ENCODE results near the gene ATG5. TPM values are rescaled to one million over a fixed set of nuclear protein-coding genes. Genes with fewer than 3 reads are reported as not detected.
"Not testable (repeated sequence)": the region's sequence is repeated elsewhere in the genome, so short reads cannot be mapped to it uniquely, and the experiment has no call there.

ATG5 gene
- total RNA-seq, 2 donors from 2014 or later, result 42.1 to 48.0 TPM

GRCh38 chr6:106252687-106253086 lies 72.9 kb downstream of the ATG5 start:
- Histone ChIP-seq H3K36me3 (no peaks in the 10 kb centered on the region), H3K4me3 (no peak overlapping the region), H3K4me1 (no peaks in the 10 kb centered on the region), H3K27me3 (no peaks in the 10 kb centered on the region), H3K9me3 (no peaks in the 10 kb centered on the region), H3K9ac (ENCODE audit: low read depth in 2 of 2, low read length in 2 of 2) (no peak overlapping the region), H3K27ac (no peak overlapping the region)
- no peak for DNase-seq
- intact Hi-C loops (cut with DNase I), result no loop called here
- TF ChIP-seq, protein P1, sequence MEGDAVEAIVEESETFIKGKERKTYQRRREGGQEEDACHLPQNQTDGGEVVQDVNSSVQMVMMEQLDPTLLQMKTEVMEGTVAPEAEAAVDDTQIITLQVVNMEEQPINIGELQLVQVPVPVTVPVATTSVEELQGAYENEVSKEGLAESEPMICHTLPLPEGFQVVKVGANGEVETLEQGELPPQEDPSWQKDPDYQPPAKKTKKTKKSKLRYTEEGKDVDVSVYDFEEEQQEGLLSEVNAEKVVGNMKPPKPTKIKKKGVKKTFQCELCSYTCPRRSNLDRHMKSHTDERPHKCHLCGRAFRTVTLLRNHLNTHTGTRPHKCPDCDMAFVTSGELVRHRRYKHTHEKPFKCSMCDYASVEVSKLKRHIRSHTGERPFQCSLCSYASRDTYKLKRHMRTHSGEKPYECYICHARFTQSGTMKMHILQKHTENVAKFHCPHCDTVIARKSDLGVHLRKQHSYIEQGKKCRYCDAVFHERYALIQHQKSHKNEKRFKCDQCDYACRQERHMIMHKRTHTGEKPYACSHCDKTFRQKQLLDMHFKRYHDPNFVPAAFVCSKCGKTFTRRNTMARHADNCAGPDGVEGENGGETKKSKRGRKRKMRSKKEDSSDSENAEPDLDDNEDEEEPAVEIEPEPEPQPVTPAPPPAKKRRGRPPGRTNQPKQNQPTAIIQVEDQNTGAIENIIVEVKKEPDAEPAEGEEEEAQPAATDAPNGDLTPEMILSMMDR (IDR thresholded peaks at IDR 0.05), result no peak

- H3K36me3 ChIP-seq; H3K27ac ChIP-seq; intact Hi-C loops (cut with DNase I); H3K9me3 ChIP-seq; H3K4me1 ChIP-seq; H3K4me3 ChIP-seq; H3K9ac ChIP-seq (ENCODE audit: low read depth in 2 of 2, low read length in 2 of 2); DNase-seq; H3K27me3 ChIP-seq: not testable (repeated sequence)
Measured at GRCh38 chr6:106251531-106252255, 73.9 kb downstream of the ATG5 start.

DNA sequence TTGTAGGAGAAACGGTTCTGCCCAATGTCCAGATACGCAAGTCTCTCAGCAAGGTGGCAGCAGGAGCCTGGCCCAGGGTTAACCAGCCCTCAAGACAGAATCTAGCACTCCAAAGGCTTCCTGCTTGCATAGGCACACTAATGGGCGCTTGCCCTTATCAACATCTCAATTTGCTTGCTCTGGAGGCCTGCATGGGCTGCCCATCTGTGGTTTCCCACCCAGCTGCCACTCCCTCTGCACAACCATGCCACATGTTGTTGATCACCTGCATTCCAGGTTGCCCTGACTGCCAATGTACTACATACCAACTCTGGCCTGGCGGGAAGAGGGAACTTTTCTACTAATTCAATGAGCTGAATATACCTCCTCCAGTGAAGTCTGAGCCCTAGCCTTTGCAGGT lies 74.6 kb downstream of the ATG5 start:
- Histone ChIP-seq H3K9me3 (no peaks in the 10 kb centered on the region), H3K27ac (no peak overlapping the region), H3K36me3 (no peaks in the 10 kb centered on the region), H3K9ac (ENCODE audit: low read depth in 2 of 2, low read length in 2 of 2) (no peak overlapping the region), H3K4me3 (no peak overlapping the region), H3K4me1 (no peaks in the 10 kb centered on the region), H3K27me3 (no peaks in the 10 kb centered on the region)
- TF ChIP-seq, protein P1 (IDR thresholded peaks at IDR 0.05), result no peak
- intact Hi-C loops (cut with DNase I), result no loop called here
- no peak for DNase-seq

GRCh38 chr6:106249658-106250057 lies 75.9 kb downstream of the ATG5 start:
- no peaks in the 10 kb centered on the region for H3K9me3 ChIP-seq
- H3K27ac ChIP-seq, result no peak overlapping the region
- H3K4me3 ChIP-seq, result no peak overlapping the region
- no peak for DNase-seq
- H3K9ac ChIP-seq (ENCODE audit: low read depth in 2 of 2, low read length in 2 of 2), result no peak overlapping the region
- H3K36me3 ChIP-seq, result no peaks in the 10 kb centered on the region
- TF ChIP-seq, protein P1 (IDR thresholded peaks at IDR 0.05), result no peak
- H3K4me1 ChIP-seq, result no peaks in the 10 kb centered on the region
- intact Hi-C loops (cut with DNase I), result no loop called here
- no peaks in the 10 kb centered on the region for H3K27me3 ChIP-seq

DNA sequence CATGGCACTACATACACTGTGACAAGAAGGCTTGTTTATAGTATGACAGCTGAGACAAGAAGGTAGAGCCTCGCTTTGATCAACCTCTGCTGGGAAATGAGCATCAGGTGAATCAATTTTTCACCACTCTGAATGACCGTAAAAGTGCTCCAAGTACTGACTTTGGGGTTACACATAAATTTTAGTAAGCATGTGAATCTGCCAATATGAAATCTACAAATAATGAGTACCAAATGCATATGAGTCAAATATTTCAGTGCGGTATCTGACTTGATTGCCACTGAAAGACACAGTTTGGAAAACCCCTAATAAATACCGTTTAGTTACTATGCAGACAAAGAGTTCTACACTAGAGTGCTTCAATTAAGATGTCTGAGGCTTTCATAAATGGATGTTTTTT lies 77.8 kb downstream of the ATG5 start:
- H3K36me3 ChIP-seq, result no peaks in the 10 kb centered on the region
- no peak overlapping the region for H3K4me3 ChIP-seq
- intact Hi-C loops (cut with DNase I), result no loop called here
- no peaks in the 10 kb centered on the region for H3K27me3 ChIP-seq
- H3K27ac ChIP-seq, result no peak overlapping the region
- no peaks in the 10 kb centered on the region for H3K4me1 ChIP-seq
- no peak for DNase-seq
- H3K9me3 ChIP-seq, result no peaks in the 10 kb centered on the region
- no peak overlapping the region for H3K9ac ChIP-seq (ENCODE audit: low read depth in 2 of 2, low read length in 2 of 2)
- TF ChIP-seq, protein P1 (IDR thresholded peaks at IDR 0.05), result no peak

- intact Hi-C loops (cut with DNase I), result no loop called here
- Histone ChIP-seq H3K27me3 (no peaks in the 10 kb centered on the region), H3K4me3 (no peak overlapping the region), H3K27ac (no peak overlapping the region), H3K9ac (ENCODE audit: low read depth in 2 of 2, low read length in 2 of 2) (no peak overlapping the region), H3K4me1 (no peaks in the 10 kb centered on the region), H3K36me3 (no peaks in the 10 kb centered on the region), H3K9me3 (no peaks in the 10 kb centered on the region)
- no peak for DNase-seq
- TF ChIP-seq, protein P1 (IDR thresholded peaks at IDR 0.05), result no peak
Measured at GRCh38 chr6:106247293-106247692, 78.3 kb downstream of the ATG5 start.

Measured in colonic mucosa (tissue), 4 donors.